ENCODE measurements around the gene MIGA2.
"Not testable (repeated sequence)": the region's sequence is repeated elsewhere in the genome, so short reads cannot be mapped to it uniquely, and the experiment has no call there.

The MIGA2 gene

DNA sequence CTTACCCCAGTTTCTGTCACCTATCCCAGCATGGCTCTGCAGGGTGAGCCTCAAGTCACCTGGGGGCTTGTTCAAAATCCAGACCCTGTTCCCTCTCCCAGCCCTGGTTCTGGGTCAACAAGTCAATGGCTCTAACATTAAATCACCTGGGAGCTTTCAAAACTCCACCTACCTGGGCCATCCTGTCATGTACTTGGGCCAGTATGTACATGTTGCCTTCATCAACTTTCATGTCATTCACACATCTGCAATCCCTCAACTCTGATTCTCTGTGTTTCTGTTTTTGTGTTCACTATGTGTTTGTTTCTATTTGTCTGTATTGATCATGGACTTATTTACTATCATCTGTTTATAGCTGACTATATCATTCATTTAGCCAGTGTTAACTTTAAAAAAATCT is 6.2 kb upstream of the MIGA2 start:
- Histone ChIP-seq H3K9ac (ENCODE audit: low read length) (no peak overlapping the region), H3K4me1 (ENCODE audit: control insufficient read depth, insufficient read depth, low read length) (peaks cover 18% of the 10 kb centered on the region), H3K27me3 (ENCODE audit: control insufficient read depth, insufficient read depth, low read length) (no peaks in the 10 kb centered on the region), H3K36me3 (ENCODE audit: control insufficient read depth, insufficient read depth, low read length) (no peaks in the 10 kb centered on the region), H3K4me3 (ENCODE audit: low read length) (no peak overlapping the region), H3K9me3 (ENCODE audit: control insufficient read depth, low read length) (no peaks in the 10 kb centered on the region)

DNA sequence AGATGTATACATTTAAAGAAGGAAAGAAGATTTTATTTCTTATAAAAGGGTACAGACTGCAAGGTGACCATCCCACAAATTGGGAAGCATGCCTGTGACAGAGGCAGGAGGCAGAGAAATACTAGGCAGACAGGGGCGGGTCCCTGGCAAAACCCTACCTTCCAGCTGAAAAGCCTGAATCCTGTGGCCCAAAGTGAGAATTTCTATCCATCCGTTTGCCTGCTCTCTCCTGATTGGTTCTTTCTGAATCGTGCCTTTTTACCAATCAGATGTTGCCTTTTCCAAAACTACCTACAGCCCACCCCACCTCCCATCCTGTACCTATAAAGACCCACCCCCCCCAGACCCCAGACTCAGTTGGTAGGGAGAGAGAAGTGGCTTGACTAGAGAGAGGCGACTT is 4.9 kb upstream of the MIGA2 start:
- Histone ChIP-seq H3K9ac (ENCODE audit: low read length) (no peak overlapping the region), H3K27me3 (ENCODE audit: control insufficient read depth, insufficient read depth, low read length) (no peaks in the 10 kb centered on the region), H3K36me3 (ENCODE audit: control insufficient read depth, insufficient read depth, low read length) (no peaks in the 10 kb centered on the region), H3K4me3 (ENCODE audit: low read length) (no peak overlapping the region), H3K9me3 (ENCODE audit: control insufficient read depth, low read length) (no peaks in the 10 kb centered on the region), H3K4me1 (ENCODE audit: control insufficient read depth, insufficient read depth, low read length) (peaks cover 9% of the 10 kb centered on the region)

DNA sequence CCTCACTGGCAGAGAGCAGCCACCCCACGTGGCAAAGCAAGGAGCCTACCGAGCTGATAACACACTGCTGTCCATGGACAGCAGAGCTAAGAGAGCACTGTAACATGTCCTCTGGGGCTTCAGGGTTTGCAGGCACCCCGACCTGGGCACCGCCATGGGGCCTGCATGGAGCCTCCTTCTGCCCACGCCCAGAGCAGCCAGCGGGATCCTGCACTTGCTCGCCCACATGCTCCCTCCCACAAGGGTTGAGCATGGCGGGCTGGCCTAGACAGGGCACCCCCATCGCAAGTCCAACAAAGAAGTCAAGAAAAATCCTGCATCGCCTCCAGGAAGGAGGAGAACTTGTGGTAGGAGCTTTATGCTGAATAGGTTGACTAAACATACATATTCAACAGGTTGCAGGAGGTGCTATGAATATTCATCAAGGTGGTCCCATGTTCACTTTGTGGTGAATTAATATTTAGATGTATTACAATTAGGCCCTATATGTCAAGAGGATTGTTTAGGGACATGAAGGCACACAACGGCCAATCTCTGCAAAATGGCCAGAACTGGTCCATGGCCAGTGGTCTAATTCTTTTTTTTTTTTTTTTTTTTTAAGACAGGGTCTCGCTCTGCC is 3.8 kb upstream of the MIGA2 start:
- Histone ChIP-seq H3K9me3 (ENCODE audit: control insufficient read depth, low read length) (no peaks in the 10 kb centered on the region), H3K4me3 (ENCODE audit: low read length) (no peak overlapping the region), H3K9ac (ENCODE audit: low read length) (no peak overlapping the region), H3K4me1 (ENCODE audit: control insufficient read depth, insufficient read depth, low read length) (peaks cover 7% of the 10 kb centered on the region), H3K36me3 (ENCODE audit: control insufficient read depth, insufficient read depth, low read length) (no peaks in the 10 kb centered on the region), H3K27me3 (ENCODE audit: control insufficient read depth, insufficient read depth, low read length) (no peaks in the 10 kb centered on the region)

DNA sequence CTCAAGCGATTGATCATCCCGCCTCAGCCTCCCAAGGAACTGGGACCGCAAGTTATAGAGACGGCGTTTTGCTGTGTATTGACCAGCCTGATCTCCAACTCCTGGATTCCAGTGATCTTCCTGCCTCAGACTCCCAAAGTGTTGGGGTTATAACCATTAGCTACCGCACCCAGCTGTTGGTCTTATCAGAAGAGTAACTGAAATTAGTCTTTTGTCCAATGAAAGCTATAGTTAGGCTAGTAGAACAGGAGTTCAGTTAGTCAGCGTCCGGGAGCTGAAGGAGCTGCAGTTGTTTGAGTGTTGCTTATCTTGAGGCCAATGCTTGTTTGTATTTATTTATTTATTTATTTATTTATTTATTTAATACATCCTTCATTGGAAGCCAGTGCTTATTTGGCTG is 3.2 kb upstream of the MIGA2 start:
- H3K4me3 ChIP-seq (ENCODE audit: low read length): no peak overlapping the region
- peaks cover 13% of the 10 kb centered on the region for H3K4me1 ChIP-seq (ENCODE audit: control insufficient read depth, insufficient read depth, low read length)
- no peaks in the 10 kb centered on the region for H3K9me3 ChIP-seq (ENCODE audit: control insufficient read depth, low read length)
- no peaks in the 10 kb centered on the region for H3K36me3 ChIP-seq (ENCODE audit: control insufficient read depth, insufficient read depth, low read length)
- H3K27me3 ChIP-seq (ENCODE audit: control insufficient read depth, insufficient read depth, low read length): no peaks in the 10 kb centered on the region
- no peak overlapping the region for H3K9ac ChIP-seq (ENCODE audit: low read length)

DNA sequence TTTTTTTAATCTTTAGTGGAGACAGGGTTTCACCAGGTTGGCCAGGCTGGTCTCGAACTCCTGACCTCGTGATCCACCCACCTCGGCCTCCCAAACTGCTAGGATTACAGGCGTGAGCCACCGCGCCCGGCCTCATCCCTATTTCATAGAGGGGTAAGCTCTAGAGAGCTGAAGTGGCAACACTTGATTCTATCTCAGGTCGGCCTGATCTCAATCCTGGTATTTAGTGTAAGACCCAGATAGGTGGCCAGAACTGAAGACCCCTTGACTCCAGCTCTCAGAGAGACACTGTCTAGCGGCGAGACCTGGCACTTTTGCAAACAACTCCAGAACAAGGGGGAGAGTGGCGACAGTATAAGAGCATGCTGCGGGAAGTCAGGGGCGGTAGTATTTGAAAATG is 588 bp upstream of the MIGA2 start:
- Histone ChIP-seq H3K4me1 (ENCODE audit: control insufficient read depth, insufficient read depth, low read length) (peaks cover 17% of the 10 kb centered on the region), H3K9ac (ENCODE audit: low read length) (peak overlapping the region; percentile 75), H3K4me3 (ENCODE audit: low read length) (peak overlapping the region; percentile 92)
- H3K27me3 ChIP-seq (ENCODE audit: control insufficient read depth, insufficient read depth, low read length); H3K36me3 ChIP-seq (ENCODE audit: control insufficient read depth, insufficient read depth, low read length); H3K9me3 ChIP-seq (ENCODE audit: control insufficient read depth, low read length): not testable (repeated sequence)

DNA sequence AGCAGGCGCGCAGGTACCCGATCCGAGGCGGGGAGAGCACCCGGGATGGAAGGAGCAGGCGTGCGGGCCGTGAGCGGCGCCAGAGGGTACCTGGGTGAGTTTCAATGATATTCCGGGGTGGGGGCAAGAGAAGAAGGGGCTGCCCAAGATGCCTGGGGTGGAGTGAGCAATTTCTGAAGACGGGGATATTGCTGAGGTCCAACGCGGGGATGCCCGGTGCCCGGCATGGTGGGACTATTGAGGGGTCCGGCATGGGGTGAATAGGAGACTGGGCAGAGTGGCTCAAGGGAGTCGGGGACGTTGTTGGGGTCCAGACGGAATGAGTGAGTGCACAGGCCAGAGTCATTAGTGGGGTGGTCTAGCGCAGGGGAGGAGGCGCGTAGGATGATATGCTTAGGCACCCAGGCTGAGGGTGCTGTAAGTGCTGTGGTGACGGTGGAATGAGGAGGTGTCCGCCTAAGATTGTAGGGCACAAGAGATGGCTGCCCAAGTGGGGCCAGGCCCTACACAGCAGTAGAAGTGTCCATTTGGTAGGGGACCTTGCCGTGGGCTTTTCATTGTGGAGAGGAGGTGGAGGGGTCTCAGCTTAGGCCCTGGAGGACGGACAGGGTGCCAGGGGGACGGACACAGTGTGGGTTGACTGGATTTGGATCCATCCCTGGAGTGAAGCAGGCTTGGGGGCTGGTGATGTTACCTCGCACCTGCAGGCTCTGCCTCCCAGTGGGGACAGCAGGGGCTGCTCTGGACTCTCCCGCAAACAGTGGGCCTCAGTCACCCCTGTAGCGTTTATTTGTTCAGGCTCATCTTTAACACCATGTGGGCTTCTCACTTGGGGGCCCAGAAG is 719 bp downstream of the MIGA2 start:
- Histone ChIP-seq H3K36me3 (ENCODE audit: control insufficient read depth, insufficient read depth, low read length) (no peaks in the 10 kb centered on the region), H3K9me3 (ENCODE audit: control insufficient read depth, low read length) (no peaks in the 10 kb centered on the region), H3K9ac (ENCODE audit: low read length) (peak overlapping the region; percentile 90), H3K27me3 (ENCODE audit: control insufficient read depth, insufficient read depth, low read length) (no peaks in the 10 kb centered on the region), H3K4me1 (ENCODE audit: control insufficient read depth, insufficient read depth, low read length) (peaks cover 17% of the 10 kb centered on the region), H3K4me3 (ENCODE audit: low read length) (peak overlapping the region; percentile 92)

DNA sequence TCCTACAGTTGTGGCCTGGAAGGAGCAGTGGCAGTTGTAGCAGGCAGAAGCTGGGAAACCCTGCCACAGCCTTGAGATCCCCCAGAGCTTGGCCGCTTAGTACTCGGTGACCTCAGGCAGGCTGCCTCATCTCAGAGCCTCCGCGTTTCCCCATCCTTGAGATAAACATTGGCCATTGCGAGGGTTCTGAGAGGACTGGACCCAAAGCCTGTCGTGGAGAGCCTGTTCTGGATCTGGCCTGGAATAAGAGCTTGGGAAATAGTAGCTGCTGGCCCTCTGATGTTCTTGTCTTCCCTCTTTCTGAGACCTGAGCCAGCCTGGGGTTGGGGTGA is 1.3 kb downstream of the MIGA2 start:
- Histone ChIP-seq H3K9me3 (ENCODE audit: control insufficient read depth, low read length) (no peaks in the 10 kb centered on the region), H3K36me3 (ENCODE audit: control insufficient read depth, insufficient read depth, low read length) (no peaks in the 10 kb centered on the region), H3K9ac (ENCODE audit: low read length) (peak overlapping the region; percentile 90), H3K27me3 (ENCODE audit: control insufficient read depth, insufficient read depth, low read length) (no peaks in the 10 kb centered on the region), H3K4me3 (ENCODE audit: low read length) (peak overlapping the region; percentile 92), H3K4me1 (ENCODE audit: control insufficient read depth, insufficient read depth, low read length) (peaks cover 17% of the 10 kb centered on the region)

DNA sequence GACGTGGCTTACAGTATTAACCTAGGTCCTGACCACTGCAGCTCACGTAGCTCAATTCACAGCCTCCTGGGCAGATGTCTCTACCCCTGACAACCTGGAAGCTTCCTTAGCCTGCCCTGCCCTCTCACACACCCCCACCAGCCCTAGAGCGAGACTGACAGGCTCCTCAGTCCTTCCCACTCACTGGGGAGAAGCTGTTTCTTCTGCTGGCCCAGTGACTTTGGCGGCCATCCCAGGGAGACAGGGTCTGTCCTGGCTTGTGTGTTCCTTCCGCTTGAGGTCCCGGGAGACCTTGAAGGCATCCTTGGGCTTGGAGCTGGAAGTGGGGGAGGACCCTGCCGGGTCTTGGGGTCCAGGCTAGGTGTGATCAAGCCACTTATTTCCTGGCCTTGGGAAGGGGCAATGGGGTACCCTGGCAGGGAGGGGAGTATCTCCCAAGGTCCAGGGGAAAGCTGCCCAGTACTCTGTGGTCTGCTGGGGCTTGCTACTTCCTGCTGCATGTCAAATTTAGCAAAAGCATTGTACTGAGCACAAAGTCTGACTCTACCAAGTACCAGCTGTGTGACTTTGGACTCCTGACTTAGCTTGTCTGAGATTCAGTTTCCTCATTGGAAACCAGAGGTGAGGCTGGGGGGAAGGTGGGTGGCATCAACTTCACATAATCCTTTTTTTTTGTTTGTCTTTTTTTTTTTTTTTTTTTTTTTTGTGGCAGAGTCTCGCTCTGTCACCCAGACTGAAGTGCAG is 1.9 kb downstream of the MIGA2 start:
- H3K4me1 ChIP-seq (ENCODE audit: control insufficient read depth, insufficient read depth, low read length): peaks cover 17% of the 10 kb centered on the region
- no peak overlapping the region for H3K4me3 ChIP-seq (ENCODE audit: low read length)
- H3K27me3 ChIP-seq (ENCODE audit: control insufficient read depth, insufficient read depth, low read length): no peaks in the 10 kb centered on the region
- peak overlapping the region; percentile 90 for H3K9ac ChIP-seq (ENCODE audit: low read length)
- H3K9me3 ChIP-seq (ENCODE audit: control insufficient read depth, low read length): no peaks in the 10 kb centered on the region
- no peaks in the 10 kb centered on the region for H3K36me3 ChIP-seq (ENCODE audit: control insufficient read depth, insufficient read depth, low read length)

DNA sequence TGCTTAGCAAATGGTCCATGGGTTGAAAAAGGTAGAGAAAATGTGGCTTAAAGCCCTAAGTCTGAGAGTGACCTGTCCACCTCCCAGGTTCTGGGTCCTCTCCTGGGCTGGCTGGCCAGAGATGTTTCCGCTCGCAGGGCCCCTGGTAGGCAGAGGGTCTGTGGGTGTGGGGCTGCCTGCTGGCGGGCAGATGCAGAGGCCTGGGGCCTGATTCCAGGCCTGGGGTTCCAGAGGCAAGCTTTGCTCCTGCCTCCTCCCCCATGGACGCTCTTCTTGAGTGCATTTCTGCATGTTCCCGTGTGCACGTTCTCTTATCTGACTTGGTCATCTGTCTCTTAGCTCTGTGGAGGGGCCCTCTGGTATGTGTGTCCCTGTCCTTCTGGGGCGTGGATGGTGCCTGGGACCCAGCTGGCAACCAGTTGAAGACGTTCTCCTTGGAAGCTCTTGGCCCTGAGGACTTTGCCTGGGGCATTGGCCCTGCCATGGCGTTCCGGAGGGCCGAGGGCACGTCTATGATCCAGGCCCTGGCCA is 3.8 kb downstream of the MIGA2 start:
- Histone ChIP-seq H3K9ac (ENCODE audit: low read length) (no peak overlapping the region), H3K36me3 (ENCODE audit: control insufficient read depth, insufficient read depth, low read length) (no peaks in the 10 kb centered on the region)

DNA sequence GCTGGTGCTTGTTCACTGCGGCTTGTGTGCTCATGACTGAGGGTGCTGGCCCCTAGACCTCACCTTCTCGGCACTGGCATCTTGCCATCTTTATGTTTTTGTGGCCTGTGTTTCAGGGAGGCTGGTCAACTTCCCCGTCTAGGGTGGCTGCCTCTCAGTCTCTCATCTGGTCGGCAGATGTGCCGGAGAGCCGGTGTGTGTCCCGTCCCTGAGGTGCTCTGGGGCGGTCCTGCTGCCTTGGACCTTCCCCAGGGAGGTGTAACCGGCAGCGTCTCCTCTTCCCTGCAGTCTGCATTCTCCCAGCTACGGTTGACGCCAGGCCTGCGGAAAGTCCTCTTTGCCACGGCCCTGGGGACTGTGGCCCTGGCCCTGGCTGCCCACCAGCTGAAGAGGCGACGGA is 5.6 kb downstream of the MIGA2 start:
- H3K27me3 ChIP-seq (ENCODE audit: control insufficient read depth, insufficient read depth, low read length): no peaks in the 10 kb centered on the region
- H3K36me3 ChIP-seq (ENCODE audit: control insufficient read depth, insufficient read depth, low read length): no peaks in the 10 kb centered on the region
- no peaks in the 10 kb centered on the region for H3K9me3 ChIP-seq (ENCODE audit: control insufficient read depth, low read length)
- H3K4me3 ChIP-seq (ENCODE audit: low read length): no peak overlapping the region
- H3K4me1 ChIP-seq (ENCODE audit: control insufficient read depth, insufficient read depth, low read length): peaks cover 16% of the 10 kb centered on the region
- H3K9ac ChIP-seq (ENCODE audit: low read length): no peak overlapping the region

More for the DNA sequence above, 3.8 kb downstream of the MIGA2 start:
- H3K9me3 ChIP-seq (ENCODE audit: control insufficient read depth, low read length): no peaks in the 10 kb centered on the region
- H3K4me1 ChIP-seq (ENCODE audit: control insufficient read depth, insufficient read depth, low read length): peaks cover 17% of the 10 kb centered on the region
- H3K27me3 ChIP-seq (ENCODE audit: control insufficient read depth, insufficient read depth, low read length): no peaks in the 10 kb centered on the region
- H3K4me3 ChIP-seq (ENCODE audit: low read length): no peak overlapping the region

DNA sequence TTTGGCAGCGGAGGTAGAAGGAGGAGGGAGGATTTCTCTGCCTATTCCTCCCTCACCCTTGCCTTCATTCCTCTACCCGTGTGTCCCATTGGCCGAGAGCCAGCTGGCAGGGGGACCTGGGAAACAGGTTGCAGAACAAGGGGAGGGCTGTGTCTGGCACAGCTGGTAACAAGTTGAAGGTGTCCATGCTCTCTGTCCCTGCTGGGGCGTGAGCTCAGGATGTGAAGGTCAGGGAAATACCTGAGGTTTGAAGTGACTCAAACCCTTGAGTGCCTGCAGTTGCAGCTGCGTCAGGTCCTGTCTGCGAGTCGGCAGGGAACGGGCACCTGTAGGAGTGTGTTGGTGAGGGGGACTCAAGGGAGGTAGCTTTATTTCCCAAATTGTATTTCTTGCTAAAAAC is 16.2 kb downstream of the MIGA2 start:
- H3K36me3 ChIP-seq (ENCODE audit: control insufficient read depth, insufficient read depth, low read length): peaks cover 3% of the 10 kb centered on the region
- H3K9ac ChIP-seq (ENCODE audit: low read length): peak overlapping the region; percentile 53
- no peak overlapping the region for H3K4me3 ChIP-seq (ENCODE audit: low read length)
- peaks cover 21% of the 10 kb centered on the region for H3K4me1 ChIP-seq (ENCODE audit: control insufficient read depth, insufficient read depth, low read length)
- H3K27me3 ChIP-seq (ENCODE audit: control insufficient read depth, insufficient read depth, low read length): no peaks in the 10 kb centered on the region
- no peaks in the 10 kb centered on the region for H3K9me3 ChIP-seq (ENCODE audit: control insufficient read depth, low read length)

DNA sequence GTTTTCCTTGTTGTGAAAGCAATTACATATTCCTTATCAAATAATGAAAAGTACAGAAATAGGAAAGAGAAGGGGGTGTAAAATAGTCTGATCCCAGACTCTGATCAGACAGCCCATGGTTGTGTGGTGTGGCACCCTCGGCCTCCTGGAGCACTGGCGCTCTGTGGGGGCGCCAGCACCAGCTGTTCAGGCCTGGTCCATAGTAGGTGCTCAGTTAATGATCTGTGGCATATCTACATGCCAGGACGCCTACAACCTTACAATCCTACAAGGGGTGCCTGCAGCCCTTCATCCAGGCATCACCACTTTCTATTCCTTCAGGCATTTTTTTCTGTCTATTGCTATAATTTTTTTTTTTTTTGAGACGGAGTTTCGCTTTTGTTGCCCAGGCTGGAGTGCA is 16.6 kb downstream of the MIGA2 start:
- H3K27me3 ChIP-seq (ENCODE audit: control insufficient read depth, insufficient read depth, low read length): no peaks in the 10 kb centered on the region
- H3K9ac ChIP-seq (ENCODE audit: low read length): no peak overlapping the region
- peaks cover 3% of the 10 kb centered on the region for H3K36me3 ChIP-seq (ENCODE audit: control insufficient read depth, insufficient read depth, low read length)
- H3K4me3 ChIP-seq (ENCODE audit: low read length): no peak overlapping the region
- H3K9me3 ChIP-seq (ENCODE audit: control insufficient read depth, low read length): no peaks in the 10 kb centered on the region
- peaks cover 21% of the 10 kb centered on the region for H3K4me1 ChIP-seq (ENCODE audit: control insufficient read depth, insufficient read depth, low read length)
